ENCODE results near the gene PCNX2.

PCNX2 gene

DNA sequence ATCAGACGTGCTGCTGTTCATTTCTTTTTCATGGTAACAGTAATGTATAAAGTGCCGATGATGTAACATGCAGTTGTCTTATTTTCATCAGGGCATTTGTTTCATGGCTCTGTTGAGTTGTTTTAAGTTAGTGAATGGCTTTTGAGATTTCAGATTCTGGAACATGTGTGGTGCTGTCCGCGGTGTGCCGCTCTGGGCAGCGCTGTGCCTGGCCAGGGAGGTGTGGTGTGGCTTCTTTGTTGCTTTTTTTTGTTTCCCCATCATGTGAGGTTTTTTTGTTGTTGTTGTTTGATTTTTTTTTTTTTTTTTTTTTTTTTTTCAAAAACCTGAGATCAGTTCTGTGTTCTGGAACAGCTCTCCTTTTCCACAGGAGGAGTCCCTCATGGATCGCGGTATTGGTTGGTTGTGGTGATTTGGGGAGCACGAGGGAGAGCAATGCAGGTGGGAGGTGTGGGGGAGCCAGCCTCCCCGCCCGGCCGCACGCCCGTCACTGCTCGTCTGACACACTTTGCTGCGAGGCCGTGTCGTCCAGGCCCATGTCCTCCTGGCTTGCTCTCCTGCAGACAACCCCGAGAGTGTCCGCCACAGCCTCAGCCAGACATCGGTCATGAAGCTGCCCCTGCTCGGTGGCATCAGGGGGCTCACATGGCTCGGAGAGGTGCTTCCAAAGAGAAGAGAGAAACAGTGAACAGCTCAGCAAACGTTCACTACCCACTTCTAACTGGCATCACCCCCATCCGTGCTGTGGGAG, 311.5 kb downstream of the PCNX2 start:
- Histone ChIP-seq H3F3A (ENCODE audit: insufficient read depth) (no peaks in the 10 kb centered on the region), H3K27ac (ENCODE audit: low read depth, low read length) (no peak overlapping the region), H4K20me1 (ENCODE audit: low read depth, low read length) (no peaks in the 10 kb centered on the region), H2AFZ (ENCODE audit: low read depth, low read length, severe bottlenecking) (no peak overlapping the region), H3K9ac (ENCODE audit: low read length) (no peak overlapping the region), H3K79me2 (ENCODE audit: insufficient read depth, low read length) (no peaks in the 10 kb centered on the region), H3K36me3 (ENCODE audit: low read length) (no peaks in the 10 kb centered on the region), H3K4me3 (ENCODE audit: insufficient read depth, low read length, poor library complexity, severe bottlenecking) (no peak overlapping the region), H3K9me2 (replicated peaks; ENCODE audit: insufficient read depth, low read length) (no peaks in the 10 kb centered on the region), H3K9me3 (ENCODE audit: insufficient read depth, low read length) (no peaks in the 10 kb centered on the region), H3K4me2 (ENCODE audit: low read depth, low read length, poor library complexity, severe bottlenecking) (no peak overlapping the region), H3K27me3 (ENCODE audit: low read length) (no peaks in the 10 kb centered on the region)
- TF ChIP-seq EZH2phosphoT487 (conservative IDR thresholded peaks at IDR 0.05; ENCODE audit: low read length), result no peak
- TF ChIP-seq, protein P1, sequence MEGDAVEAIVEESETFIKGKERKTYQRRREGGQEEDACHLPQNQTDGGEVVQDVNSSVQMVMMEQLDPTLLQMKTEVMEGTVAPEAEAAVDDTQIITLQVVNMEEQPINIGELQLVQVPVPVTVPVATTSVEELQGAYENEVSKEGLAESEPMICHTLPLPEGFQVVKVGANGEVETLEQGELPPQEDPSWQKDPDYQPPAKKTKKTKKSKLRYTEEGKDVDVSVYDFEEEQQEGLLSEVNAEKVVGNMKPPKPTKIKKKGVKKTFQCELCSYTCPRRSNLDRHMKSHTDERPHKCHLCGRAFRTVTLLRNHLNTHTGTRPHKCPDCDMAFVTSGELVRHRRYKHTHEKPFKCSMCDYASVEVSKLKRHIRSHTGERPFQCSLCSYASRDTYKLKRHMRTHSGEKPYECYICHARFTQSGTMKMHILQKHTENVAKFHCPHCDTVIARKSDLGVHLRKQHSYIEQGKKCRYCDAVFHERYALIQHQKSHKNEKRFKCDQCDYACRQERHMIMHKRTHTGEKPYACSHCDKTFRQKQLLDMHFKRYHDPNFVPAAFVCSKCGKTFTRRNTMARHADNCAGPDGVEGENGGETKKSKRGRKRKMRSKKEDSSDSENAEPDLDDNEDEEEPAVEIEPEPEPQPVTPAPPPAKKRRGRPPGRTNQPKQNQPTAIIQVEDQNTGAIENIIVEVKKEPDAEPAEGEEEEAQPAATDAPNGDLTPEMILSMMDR (IDR thresholded peaks at IDR 0.05; ENCODE audit: insufficient read depth, low read length, poor library complexity, severe bottlenecking), result no peak

DNA sequence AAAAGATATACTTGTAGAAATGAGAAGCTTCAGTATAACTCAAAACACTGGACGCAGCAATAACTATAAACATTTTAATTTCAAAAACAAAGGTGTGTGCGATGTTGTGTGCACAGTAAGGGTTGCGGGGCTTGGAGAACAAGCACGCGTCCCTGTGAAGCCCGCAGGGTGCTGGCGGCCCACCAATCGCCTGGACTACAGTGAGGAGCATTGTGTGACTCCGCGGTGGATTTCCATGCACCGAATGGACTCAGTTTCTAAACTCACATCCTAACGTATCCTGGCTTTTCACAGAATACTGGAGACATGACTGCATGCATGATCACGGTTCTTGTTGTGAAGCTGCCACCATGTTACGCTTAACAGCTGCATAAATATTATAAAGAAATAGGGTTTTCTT, 312.1 kb downstream of the PCNX2 start:
- no peaks in the 10 kb centered on the region for H3K79me2 ChIP-seq (ENCODE audit: insufficient read depth, low read length)
- H3K9me2 ChIP-seq (replicated peaks; ENCODE audit: insufficient read depth, low read length), result no peaks in the 10 kb centered on the region
- H3K27me3 ChIP-seq (ENCODE audit: low read length), result no peaks in the 10 kb centered on the region
- no peak overlapping the region for H3K27ac ChIP-seq (ENCODE audit: low read depth, low read length)
- no peak overlapping the region for H2AFZ ChIP-seq (ENCODE audit: low read depth, low read length, severe bottlenecking)
- H3K4me2 ChIP-seq (ENCODE audit: low read depth, low read length, poor library complexity, severe bottlenecking), result no peak overlapping the region
- H3K9me3 ChIP-seq (ENCODE audit: insufficient read depth, low read length), result no peaks in the 10 kb centered on the region
- TF ChIP-seq EZH2phosphoT487 (conservative IDR thresholded peaks at IDR 0.05; ENCODE audit: low read length), result no peak
- TF ChIP-seq, protein P1 (IDR thresholded peaks at IDR 0.05; ENCODE audit: insufficient read depth, low read length, poor library complexity, severe bottlenecking), result no peak
- H3F3A ChIP-seq (ENCODE audit: insufficient read depth), result no peaks in the 10 kb centered on the region
- no peaks in the 10 kb centered on the region for H4K20me1 ChIP-seq (ENCODE audit: low read depth, low read length)
- no peaks in the 10 kb centered on the region for H3K36me3 ChIP-seq (ENCODE audit: low read length)
- no peak overlapping the region for H3K9ac ChIP-seq (ENCODE audit: low read length)
- no peak overlapping the region for H3K4me3 ChIP-seq (ENCODE audit: insufficient read depth, low read length, poor library complexity, severe bottlenecking)

DNA sequence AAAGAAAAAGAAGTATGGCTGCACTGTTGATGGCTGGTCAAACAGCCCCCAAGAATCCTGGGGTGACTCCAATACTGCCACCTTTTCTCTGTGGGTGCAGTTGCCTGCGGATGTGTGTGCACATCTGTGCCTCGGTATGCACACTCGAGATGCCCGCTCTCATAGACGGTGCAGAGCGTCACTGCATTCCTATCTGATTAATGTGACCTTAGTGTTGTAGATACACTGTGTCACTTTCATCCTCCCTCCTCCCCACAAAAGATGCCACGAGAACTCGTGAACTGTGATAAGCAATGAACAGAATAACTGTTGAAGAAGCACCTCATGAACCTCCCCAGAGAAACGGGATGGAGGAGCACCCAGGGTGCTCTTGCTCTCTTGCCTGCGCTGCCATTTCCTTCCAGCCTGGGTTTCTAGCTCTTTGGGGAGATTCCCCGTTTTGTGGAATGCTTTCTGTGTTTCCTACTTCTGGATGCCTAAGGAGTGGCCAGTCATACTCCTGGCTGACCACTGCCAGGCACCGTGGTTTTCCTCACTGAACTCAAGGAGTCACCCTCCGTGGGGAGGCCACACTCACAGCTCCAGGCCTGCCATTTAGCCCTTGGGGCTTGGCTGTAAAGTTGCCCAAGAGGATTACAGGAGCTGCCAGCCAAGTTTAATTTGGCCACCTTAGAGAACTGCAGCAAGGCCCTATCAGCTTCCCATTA, 313.1 kb downstream of the PCNX2 start:
- H3F3A ChIP-seq (ENCODE audit: insufficient read depth), result no peaks in the 10 kb centered on the region
- H3K27ac ChIP-seq (ENCODE audit: low read depth, low read length), result no peak overlapping the region
- H3K4me3 ChIP-seq (ENCODE audit: insufficient read depth, low read length, poor library complexity, severe bottlenecking), result no peak overlapping the region
- H3K27me3 ChIP-seq (ENCODE audit: low read length), result no peaks in the 10 kb centered on the region
- no peak overlapping the region for H3K4me2 ChIP-seq (ENCODE audit: low read depth, low read length, poor library complexity, severe bottlenecking)
- H3K9me3 ChIP-seq (ENCODE audit: insufficient read depth, low read length), result no peaks in the 10 kb centered on the region
- no peaks in the 10 kb centered on the region for H3K36me3 ChIP-seq (ENCODE audit: low read length)
- H3K9ac ChIP-seq (ENCODE audit: low read length), result no peak overlapping the region
- no peaks in the 10 kb centered on the region for H4K20me1 ChIP-seq (ENCODE audit: low read depth, low read length)
- no peak overlapping the region for H2AFZ ChIP-seq (ENCODE audit: low read depth, low read length, severe bottlenecking)
- H3K9me2 ChIP-seq (replicated peaks; ENCODE audit: insufficient read depth, low read length), result no peaks in the 10 kb centered on the region
- no peaks in the 10 kb centered on the region for H3K79me2 ChIP-seq (ENCODE audit: insufficient read depth, low read length)
- TF ChIP-seq EZH2phosphoT487 (conservative IDR thresholded peaks at IDR 0.05; ENCODE audit: low read length), result no peak
- TF ChIP-seq, protein P1 (IDR thresholded peaks at IDR 0.05; ENCODE audit: insufficient read depth, low read length, poor library complexity, severe bottlenecking), result no peak
